ENCODE results near the gene KANK2. TPM values are rescaled to one million over a fixed set of nuclear protein-coding genes. Genes with fewer than 3 reads are reported as not detected.

KANK2 gene
- total RNA-seq, 2 donors from 2014 or later, result 74.2 to 87.7 TPM

DNA sequence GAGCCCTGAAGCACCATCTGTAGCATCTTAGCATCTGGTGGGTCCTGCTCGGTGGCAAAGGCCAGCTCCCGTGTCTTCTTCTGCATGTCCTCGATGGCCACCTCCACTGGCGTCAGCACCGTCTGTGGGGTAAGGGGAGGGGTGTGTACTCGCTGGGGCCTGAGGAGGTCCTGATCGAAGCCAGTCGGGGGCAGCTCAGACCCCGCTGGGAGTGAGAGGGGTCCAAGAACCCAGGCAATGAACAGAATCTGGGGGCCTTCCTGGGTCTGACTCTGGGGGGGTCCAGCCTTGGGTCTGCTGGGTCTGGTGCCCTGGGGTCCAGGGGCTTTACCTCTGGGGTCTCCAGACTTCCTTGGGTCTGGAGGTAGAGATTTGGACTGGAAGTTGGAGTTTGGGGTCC lies 3.6 kb upstream of the KANK2 start:
- Histone ChIP-seq H3K36me3 (ENCODE audit: control insufficient read depth, insufficient read depth, low read length) (no peaks in the 10 kb centered on the region), H3K4me1 (ENCODE audit: control insufficient read depth, insufficient read depth, low read length) (no peaks in the 10 kb centered on the region), H3K27me3 (ENCODE audit: control insufficient read depth, insufficient read depth, low read length, poor library complexity, severe bottlenecking) (no peaks in the 10 kb centered on the region), H3K4me3 (ENCODE audit: low read length) (no peak overlapping the region), H3K9ac (ENCODE audit: extremely low read depth, low read length, poor library complexity, severe bottlenecking) (no peak overlapping the region), H3K9me3 (ENCODE audit: control insufficient read depth, low read length) (no peaks in the 10 kb centered on the region), H3K27ac (ENCODE audit: low read depth, low read length) (no peak overlapping the region)
- DNase-seq, result no peak
- Mint-ChIP-seq H3K27me3 (ENCODE audit: insufficient read depth) (no peaks in the 10 kb centered on the region), H3K27ac (no peak overlapping the region), H3K4me1 (peaks cover 4% of the 10 kb centered on the region), H3K36me3 (ENCODE audit: low read depth) (peaks cover 5% of the 10 kb centered on the region), H3K9me3 (no peaks in the 10 kb centered on the region), H3K4me3 (no peak overlapping the region)
- TF ChIP-seq, protein P1, sequence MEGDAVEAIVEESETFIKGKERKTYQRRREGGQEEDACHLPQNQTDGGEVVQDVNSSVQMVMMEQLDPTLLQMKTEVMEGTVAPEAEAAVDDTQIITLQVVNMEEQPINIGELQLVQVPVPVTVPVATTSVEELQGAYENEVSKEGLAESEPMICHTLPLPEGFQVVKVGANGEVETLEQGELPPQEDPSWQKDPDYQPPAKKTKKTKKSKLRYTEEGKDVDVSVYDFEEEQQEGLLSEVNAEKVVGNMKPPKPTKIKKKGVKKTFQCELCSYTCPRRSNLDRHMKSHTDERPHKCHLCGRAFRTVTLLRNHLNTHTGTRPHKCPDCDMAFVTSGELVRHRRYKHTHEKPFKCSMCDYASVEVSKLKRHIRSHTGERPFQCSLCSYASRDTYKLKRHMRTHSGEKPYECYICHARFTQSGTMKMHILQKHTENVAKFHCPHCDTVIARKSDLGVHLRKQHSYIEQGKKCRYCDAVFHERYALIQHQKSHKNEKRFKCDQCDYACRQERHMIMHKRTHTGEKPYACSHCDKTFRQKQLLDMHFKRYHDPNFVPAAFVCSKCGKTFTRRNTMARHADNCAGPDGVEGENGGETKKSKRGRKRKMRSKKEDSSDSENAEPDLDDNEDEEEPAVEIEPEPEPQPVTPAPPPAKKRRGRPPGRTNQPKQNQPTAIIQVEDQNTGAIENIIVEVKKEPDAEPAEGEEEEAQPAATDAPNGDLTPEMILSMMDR (conservative IDR thresholded peaks at IDR 0.05), result no peak
- 83 to 96% methylated on average over 2 to 9 of the region's 9 CpGs for WGBS, 2 experiments (ENCODE audit: insufficient coverage in 1 of 2, insufficient read length in 1 of 2)

DNA sequence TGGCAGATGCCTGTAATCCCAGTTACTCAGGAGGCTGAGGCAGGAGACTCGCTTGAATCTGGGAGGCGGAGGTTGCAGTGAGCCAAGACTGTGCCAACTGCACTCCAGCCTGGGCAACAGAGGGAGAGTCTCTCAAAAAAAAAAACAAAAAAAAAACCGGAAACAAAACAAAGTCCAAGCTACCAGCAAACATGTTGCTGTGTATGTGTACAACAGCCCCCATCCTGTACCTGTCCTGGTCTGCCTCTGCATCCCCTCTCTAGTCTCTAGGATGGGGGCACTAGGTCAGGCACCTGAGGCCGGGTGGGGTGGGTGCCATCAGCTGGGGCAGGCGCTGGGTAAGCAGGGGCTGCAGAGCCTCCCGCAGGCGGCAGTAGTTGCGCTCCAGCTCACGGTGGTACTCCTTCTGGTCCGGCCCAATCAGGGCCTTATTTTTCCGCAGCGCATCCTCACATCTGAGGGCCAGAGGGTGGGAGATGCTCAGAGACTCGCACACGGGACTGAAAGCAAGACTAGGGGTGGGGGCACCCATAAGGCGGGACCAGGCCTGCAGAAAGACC lies 2.8 kb upstream of the KANK2 start:
- no peaks in the 10 kb centered on the region for H3K27me3 Mint-ChIP-seq (ENCODE audit: insufficient read depth)
- peak overlapping the region; percentile 18 for H3K27ac Mint-ChIP-seq
- peaks cover 7% of the 10 kb centered on the region for H3K36me3 Mint-ChIP-seq (ENCODE audit: low read depth)

DNA sequence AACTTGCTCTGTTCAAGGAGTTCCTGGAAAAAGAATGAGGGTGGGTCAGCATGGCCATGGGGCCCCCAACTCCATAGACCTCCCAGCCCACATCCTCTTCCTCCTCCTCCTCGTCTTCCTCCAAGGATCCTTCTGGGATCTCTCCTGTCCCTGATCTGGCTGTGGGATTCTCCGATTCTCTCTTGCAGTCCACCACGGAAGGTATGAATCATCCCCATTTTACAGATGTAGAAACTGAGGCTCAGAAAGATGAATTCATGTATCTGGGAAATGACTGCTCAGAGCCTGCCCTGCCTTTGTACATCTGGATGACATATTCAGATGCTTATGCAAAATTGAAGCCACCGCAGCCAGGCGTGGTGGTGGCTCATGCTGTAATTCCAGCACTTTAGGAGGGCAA lies 2.2 kb upstream of the KANK2 start:
- H3K27ac ChIP-seq (ENCODE audit: low read depth, low read length), result no peak overlapping the region
- no peak overlapping the region for H3K4me3 Mint-ChIP-seq

More for the DNA sequence above, 2.8 kb upstream of the KANK2 start:
- Histone ChIP-seq H3K36me3 (ENCODE audit: control insufficient read depth, insufficient read depth, low read length) (no peaks in the 10 kb centered on the region), H3K4me1 (ENCODE audit: control insufficient read depth, insufficient read depth, low read length) (no peaks in the 10 kb centered on the region), H3K27ac (ENCODE audit: low read depth, low read length) (no peak overlapping the region), H3K27me3 (ENCODE audit: control insufficient read depth, insufficient read depth, low read length, poor library complexity, severe bottlenecking) (no peaks in the 10 kb centered on the region), H3K9ac (ENCODE audit: extremely low read depth, low read length, poor library complexity, severe bottlenecking) (no peak overlapping the region), H3K4me3 (ENCODE audit: low read length) (no peak overlapping the region), H3K9me3 (ENCODE audit: control insufficient read depth, low read length) (no peaks in the 10 kb centered on the region)
- Mint-ChIP-seq H3K4me1 (peaks cover 7% of the 10 kb centered on the region), H3K4me3 (no peak overlapping the region), H3K9me3 (no peaks in the 10 kb centered on the region)
- TF ChIP-seq, protein P1 (conservative IDR thresholded peaks at IDR 0.05), result no peak
- WGBS, 2 experiments (ENCODE audit: insufficient coverage in 1 of 2, insufficient read length in 1 of 2), result 91 to 95% methylated on average over 14 of the region's 15 CpGs
- peak; percentile 47 for DNase-seq

More for the DNA sequence above, 2.2 kb upstream of the KANK2 start:
- Mint-ChIP-seq H3K27me3 (ENCODE audit: insufficient read depth) (no peaks in the 10 kb centered on the region), H3K27ac (no peak overlapping the region), H3K4me1 (peaks cover 7% of the 10 kb centered on the region), H3K36me3 (ENCODE audit: low read depth) (peaks cover 7% of the 10 kb centered on the region), H3K9me3 (no peaks in the 10 kb centered on the region)
- H3K36me3 ChIP-seq (ENCODE audit: control insufficient read depth, insufficient read depth, low read length), result no peaks in the 10 kb centered on the region
- H3K9ac ChIP-seq (ENCODE audit: extremely low read depth, low read length, poor library complexity, severe bottlenecking), result no peak overlapping the region
- H3K27me3 ChIP-seq (ENCODE audit: control insufficient read depth, insufficient read depth, low read length, poor library complexity, severe bottlenecking), result no peaks in the 10 kb centered on the region
- DNase-seq, result no peak
- no peak overlapping the region for H3K4me3 ChIP-seq (ENCODE audit: low read length)
- H3K4me1 ChIP-seq (ENCODE audit: control insufficient read depth, insufficient read depth, low read length), result no peaks in the 10 kb centered on the region
- 74 to 75% methylated on average over 4 to 5 of the region's 5 CpGs for WGBS, 2 experiments (ENCODE audit: insufficient coverage in 1 of 2, insufficient read length in 1 of 2)
- no peaks in the 10 kb centered on the region for H3K9me3 ChIP-seq (ENCODE audit: control insufficient read depth, low read length)
- TF ChIP-seq, protein P1 (conservative IDR thresholded peaks at IDR 0.05), result no peak
